ENCODE data around the gene EPS8L2. TPM values are rescaled to one million over a fixed set of nuclear protein-coding genes. Genes with fewer than 3 reads are reported as not detected.

The EPS8L2 gene
- total RNA-seq, 1 donor from 2014 or later = 1.0 TPM

DNA sequence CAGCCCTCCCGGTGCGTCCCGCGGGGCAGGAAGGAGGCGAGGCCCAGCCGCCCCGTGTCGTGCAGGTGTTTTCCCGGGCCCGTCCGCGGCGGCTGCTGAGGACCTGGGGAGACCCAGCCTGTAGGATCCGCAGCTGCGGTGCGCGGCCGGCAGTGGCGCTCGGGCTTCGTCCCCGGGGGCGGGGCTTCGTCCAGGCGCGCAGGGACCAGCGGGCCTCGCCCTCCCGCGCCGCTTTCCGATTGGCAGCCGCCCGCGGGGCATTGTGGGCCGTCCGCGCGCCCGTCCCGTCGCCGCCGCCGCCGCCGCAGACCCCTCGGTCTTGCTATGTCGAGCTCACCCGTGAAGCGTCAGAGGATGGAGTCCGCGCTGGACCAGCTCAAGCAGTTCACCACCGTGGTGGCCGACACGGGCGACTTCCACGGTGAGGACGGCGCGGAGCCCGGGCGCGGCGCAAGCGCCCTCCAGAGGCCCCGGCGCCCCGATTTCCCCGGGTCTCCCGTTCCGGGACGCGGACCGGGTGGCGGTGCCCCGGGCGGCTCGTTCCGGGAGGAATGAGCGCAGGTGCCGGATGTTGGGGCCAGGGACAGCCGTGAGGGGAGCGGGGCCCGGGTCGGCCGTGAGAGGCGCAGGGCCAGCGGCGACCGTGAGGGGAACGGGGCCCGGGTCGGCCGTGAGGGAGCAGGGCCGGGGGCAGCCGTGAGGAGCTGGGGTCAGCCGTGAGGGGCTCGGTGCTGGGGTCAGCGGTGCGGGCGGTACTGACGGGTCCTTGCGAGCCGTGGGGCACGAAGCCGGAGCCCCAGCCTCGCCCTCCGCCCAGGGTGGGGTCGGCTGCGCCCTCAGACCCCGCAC lies 41.4 kb downstream of the EPS8L2 start, which contains the start of gene TALDO1:
Gene TALDO1 (plus strand): TSS at position 307 of the 849 bp plus-strand sequence. CDS start 18 bp downstream, at position 325.
- Histone ChIP-seq H3K27ac (ENCODE audit: low read depth, low read length) (peak within 1 kb of the TSS; percentile 84), H3K36me3 (ENCODE audit: control insufficient read depth in 3 of 3, insufficient read depth in 3 of 3, low read length in 3 of 3) (peaks cover 0 to under 1% (median 0%) of the 10 kb centered on the region in 3 donors), H3K27me3 (ENCODE audit: control insufficient read depth in 3 of 3, insufficient read depth in 3 of 3, low read length in 3 of 3) (peaks cover 0 to 2% (median 0%) of the 10 kb centered on the region in 3 donors), H3K9me3 (ENCODE audit: control insufficient read depth in 3 of 3, low read length in 3 of 3) (no peaks in the 10 kb centered on the region), H3K4me1 (ENCODE audit: control insufficient read depth in 3 of 3, insufficient read depth in 3 of 3, low read length in 3 of 3) (peaks cover 18 to 21% (median 20%) of the 10 kb centered on the region in 3 donors), H3K9ac (ENCODE audit: low read depth in 1 of 3, low read length in 3 of 3) (peak within 1 kb of the TSS; percentile 79 to 93 (median 92)), H3K4me3 (ENCODE audit: low read length in 3 of 3) (peak within 1 kb of the TSS; percentile 74 to 86 (median 85))

DNA sequence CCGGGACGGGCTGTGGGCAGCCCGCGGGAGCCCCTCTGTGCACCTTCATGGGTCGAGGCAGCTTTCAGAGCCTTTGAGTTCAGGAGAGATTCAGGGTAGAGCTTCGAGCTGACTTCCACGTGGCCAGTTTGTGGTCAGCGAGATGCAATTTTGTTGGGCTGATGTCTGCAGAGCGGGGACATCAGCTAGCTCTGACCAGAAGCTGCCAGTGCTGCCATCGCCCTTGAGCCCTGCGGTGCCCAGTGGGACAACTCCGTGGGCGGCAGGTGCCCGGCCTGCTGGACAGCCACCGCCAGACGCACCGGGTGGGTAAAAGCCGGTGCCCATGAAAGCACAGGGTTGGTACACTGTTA lies 42.0 kb downstream of the EPS8L2 start:
- peak overlapping the region; percentile 84 for H3K27ac ChIP-seq (ENCODE audit: low read depth, low read length)
- no peaks in the 10 kb centered on the region for H3K9me3 ChIP-seq (ENCODE audit: control insufficient read depth in 3 of 3, low read length in 3 of 3)
- peak overlapping the region; percentile 74 to 86 (median 85) for H3K4me3 ChIP-seq (ENCODE audit: low read length in 3 of 3)

DNA sequence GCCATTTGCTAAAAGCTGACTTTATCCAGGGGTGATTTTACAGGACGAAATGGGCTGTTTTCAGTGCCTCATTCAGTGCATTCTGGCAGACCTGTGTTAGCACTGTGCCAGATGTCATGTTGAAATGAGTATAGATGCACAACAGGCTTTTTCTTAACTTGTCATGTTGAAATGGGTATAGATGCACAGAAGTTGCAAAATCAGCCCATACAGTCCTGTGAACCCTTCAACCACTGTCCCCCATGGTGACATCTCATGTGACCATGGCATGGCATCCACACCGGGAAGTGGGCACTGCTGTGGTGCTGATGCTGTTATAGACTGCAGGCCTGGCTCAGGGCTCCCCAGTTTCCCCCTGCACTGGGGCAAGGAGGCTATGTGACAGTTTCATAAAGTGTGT lies 43.7 kb downstream of the EPS8L2 start:
- Histone ChIP-seq H3K36me3 (ENCODE audit: control insufficient read depth in 3 of 3, insufficient read depth in 3 of 3, low read length in 3 of 3) (peaks cover 0 to 4% (median 0%) of the 10 kb centered on the region in 3 donors), H3K9ac (ENCODE audit: low read depth in 1 of 3, low read length in 3 of 3) (peak overlapping the region in 1 of 3 donors; percentile 40), H3K4me1 (ENCODE audit: control insufficient read depth in 3 of 3, insufficient read depth in 3 of 3, low read length in 3 of 3) (peaks cover 18 to 21% (median 20%) of the 10 kb centered on the region in 3 donors), H3K27ac (ENCODE audit: low read depth, low read length) (no peak overlapping the region), H3K9me3 (ENCODE audit: control insufficient read depth in 3 of 3, low read length in 3 of 3) (no peaks in the 10 kb centered on the region), H3K27me3 (ENCODE audit: control insufficient read depth in 3 of 3, insufficient read depth in 3 of 3, low read length in 3 of 3) (no peaks in the 10 kb centered on the region), H3K4me3 (ENCODE audit: low read length in 3 of 3) (no peak overlapping the region)

More for the DNA sequence above, 42.0 kb downstream of the EPS8L2 start:
- peak overlapping the region; percentile 79 to 93 (median 92) for H3K9ac ChIP-seq (ENCODE audit: low read depth in 1 of 3, low read length in 3 of 3)
- peaks cover 18 to 21% (median 20%) of the 10 kb centered on the region in 3 donors for H3K4me1 ChIP-seq (ENCODE audit: control insufficient read depth in 3 of 3, insufficient read depth in 3 of 3, low read length in 3 of 3)
- H3K36me3 ChIP-seq (ENCODE audit: control insufficient read depth in 3 of 3, insufficient read depth in 3 of 3, low read length in 3 of 3) = peaks cover 0 to 4% (median 0%) of the 10 kb centered on the region in 3 donors
- no peaks in the 10 kb centered on the region for H3K27me3 ChIP-seq (ENCODE audit: control insufficient read depth in 3 of 3, insufficient read depth in 3 of 3, low read length in 3 of 3)

DNA sequence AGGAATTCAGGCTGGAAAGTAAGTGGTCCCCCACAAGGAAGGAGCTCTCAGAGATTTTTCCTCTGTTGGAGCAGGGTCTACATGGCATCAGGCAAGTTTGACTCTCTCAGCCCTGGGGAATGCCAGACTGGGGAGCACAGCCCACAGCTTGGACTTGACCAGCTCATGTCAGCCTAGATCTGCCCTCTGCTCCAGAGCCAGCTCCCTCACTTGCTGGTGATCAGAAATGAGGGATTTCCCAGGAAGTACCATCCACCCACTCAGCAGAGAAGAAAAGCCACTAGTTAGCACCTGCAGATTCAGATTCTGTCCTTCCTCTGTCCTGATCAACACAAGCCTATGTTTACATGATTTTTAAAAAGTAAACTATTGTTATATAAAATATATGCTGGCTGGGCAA lies 54.2 kb downstream of the EPS8L2 start:
- Histone ChIP-seq H3K36me3 (ENCODE audit: control insufficient read depth in 3 of 3, insufficient read depth in 3 of 3, low read length in 3 of 3) (peaks cover 47 to 64% (median 53%) of the 10 kb centered on the region in 3 donors), H3K4me1 (ENCODE audit: control insufficient read depth in 3 of 3, insufficient read depth in 3 of 3, low read length in 3 of 3) (peaks cover 0 to 5% (median 0%) of the 10 kb centered on the region in 3 donors), H3K9ac (ENCODE audit: low read depth in 1 of 3, low read length in 3 of 3) (no peak overlapping the region), H3K9me3 (ENCODE audit: control insufficient read depth in 3 of 3, low read length in 3 of 3) (no peaks in the 10 kb centered on the region), H3K4me3 (ENCODE audit: low read length in 3 of 3) (no peak overlapping the region), H3K27ac (ENCODE audit: low read depth, low read length) (no peak overlapping the region), H3K27me3 (ENCODE audit: control insufficient read depth in 3 of 3, insufficient read depth in 3 of 3, low read length in 3 of 3) (no peaks in the 10 kb centered on the region)

DNA sequence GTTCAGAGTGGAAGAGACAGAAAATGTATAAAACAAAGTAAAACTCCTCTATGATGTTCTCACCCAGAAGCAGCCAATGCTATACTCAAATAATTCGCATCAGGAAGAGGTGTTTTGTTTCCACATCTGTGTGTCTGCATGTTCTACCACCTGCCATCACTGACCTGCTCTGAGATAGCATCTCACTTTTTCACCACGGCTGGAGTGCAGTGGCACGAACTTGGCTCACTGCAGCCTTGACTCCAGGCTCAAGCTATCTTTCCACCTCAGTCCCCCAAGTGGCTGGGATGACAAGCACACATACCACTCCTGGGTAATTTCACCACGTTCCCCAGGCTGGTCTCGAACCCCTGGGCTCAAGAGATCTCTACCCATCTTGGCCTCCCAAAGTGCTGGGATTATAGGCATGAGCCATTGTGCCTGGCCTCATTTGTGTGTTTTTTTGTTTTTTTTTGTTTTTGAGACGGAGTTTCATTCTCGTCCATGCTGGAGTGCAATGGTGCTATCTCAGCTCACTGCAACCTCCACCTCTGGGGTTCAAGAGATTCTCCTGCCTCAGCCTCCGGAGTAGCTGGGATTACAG lies 55.6 kb downstream of the EPS8L2 start:
- Histone ChIP-seq H3K36me3 (ENCODE audit: control insufficient read depth in 3 of 3, insufficient read depth in 3 of 3, low read length in 3 of 3) (peaks cover 46 to 66% (median 57%) of the 10 kb centered on the region in 3 donors), H3K27ac (ENCODE audit: low read depth, low read length) (no peak overlapping the region), H3K4me1 (ENCODE audit: control insufficient read depth in 3 of 3, insufficient read depth in 3 of 3, low read length in 3 of 3) (peaks cover 0 to 5% (median 0%) of the 10 kb centered on the region in 3 donors), H3K27me3 (ENCODE audit: control insufficient read depth in 3 of 3, insufficient read depth in 3 of 3, low read length in 3 of 3) (no peaks in the 10 kb centered on the region), H3K9me3 (ENCODE audit: control insufficient read depth in 3 of 3, low read length in 3 of 3) (no peaks in the 10 kb centered on the region), H3K9ac (ENCODE audit: low read depth in 1 of 3, low read length in 3 of 3) (no peak overlapping the region), H3K4me3 (ENCODE audit: low read length in 3 of 3) (no peak overlapping the region)

DNA sequence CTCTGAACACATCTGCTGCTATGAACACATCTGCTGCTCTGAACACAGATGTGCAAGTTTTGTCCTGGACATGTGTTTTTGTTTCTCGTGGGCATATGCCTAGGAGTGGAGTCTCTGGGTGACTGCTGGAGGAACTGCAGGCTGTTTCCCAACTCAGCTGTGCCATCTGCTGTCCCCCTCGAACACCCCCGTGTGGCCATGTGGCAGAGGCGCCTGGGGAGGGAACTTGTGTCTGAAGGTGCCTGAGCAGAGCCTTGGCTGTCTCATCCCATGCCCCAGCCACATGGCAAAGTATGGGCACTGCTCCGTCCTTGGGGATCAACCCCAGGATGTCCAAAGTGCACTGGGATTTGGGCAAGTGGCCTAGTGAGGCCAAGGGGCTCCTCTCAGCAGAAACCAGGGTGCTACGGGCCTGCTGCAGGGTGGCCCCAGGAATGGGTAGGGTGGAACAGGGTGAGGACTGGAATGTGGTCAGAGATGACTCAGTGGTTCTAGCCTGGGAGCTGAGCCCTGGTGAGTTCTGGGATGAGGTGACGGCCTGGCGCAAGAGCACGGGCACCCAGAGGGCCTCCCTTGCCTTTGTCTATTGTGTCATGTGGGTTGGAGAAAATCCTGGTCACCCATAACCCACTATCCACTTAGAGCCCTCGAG lies 56.5 kb downstream of the EPS8L2 start:
- Histone ChIP-seq H3K36me3 (ENCODE audit: control insufficient read depth in 3 of 3, insufficient read depth in 3 of 3, low read length in 3 of 3) (peaks cover 46 to 70% (median 56%) of the 10 kb centered on the region in 3 donors), H3K27me3 (ENCODE audit: control insufficient read depth in 3 of 3, insufficient read depth in 3 of 3, low read length in 3 of 3) (no peaks in the 10 kb centered on the region), H3K4me1 (ENCODE audit: control insufficient read depth in 3 of 3, insufficient read depth in 3 of 3, low read length in 3 of 3) (peaks cover 0 to 5% (median 0%) of the 10 kb centered on the region in 3 donors), H3K9ac (ENCODE audit: low read depth in 1 of 3, low read length in 3 of 3) (peak overlapping the region in 1 of 3 donors; percentile 25), H3K4me3 (ENCODE audit: low read length in 3 of 3) (no peak overlapping the region), H3K27ac (ENCODE audit: low read depth, low read length) (no peak overlapping the region), H3K9me3 (ENCODE audit: control insufficient read depth in 3 of 3, low read length in 3 of 3) (no peaks in the 10 kb centered on the region)

DNA sequence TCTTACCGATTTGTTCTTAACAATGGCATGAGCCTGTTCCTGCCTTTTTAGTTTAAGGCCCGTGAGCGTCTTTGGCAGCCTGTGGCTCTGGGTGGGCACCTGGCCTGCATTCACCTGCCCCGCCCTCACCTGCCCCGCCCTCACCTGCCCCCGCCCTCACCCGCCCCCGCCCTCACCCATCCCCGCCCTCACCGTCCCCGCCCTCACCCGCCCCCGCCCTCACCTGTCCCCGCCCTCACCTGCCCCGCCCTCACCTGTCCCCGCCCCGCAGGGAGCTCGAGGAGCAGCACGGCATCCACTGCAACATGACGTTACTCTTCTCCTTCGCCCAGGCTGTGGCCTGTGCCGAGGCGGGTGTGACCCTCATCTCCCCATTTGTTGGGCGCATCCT lies 57.0 kb downstream of the EPS8L2 start:
- no peaks in the 10 kb centered on the region for H3K9me3 ChIP-seq (ENCODE audit: control insufficient read depth in 3 of 3, low read length in 3 of 3)
- H3K36me3 ChIP-seq (ENCODE audit: control insufficient read depth in 3 of 3, insufficient read depth in 3 of 3, low read length in 3 of 3) = peaks cover 46 to 71% (median 55%) of the 10 kb centered on the region in 3 donors
- H3K4me3 ChIP-seq (ENCODE audit: low read length in 3 of 3) = no peak overlapping the region
- H3K9ac ChIP-seq (ENCODE audit: low read depth in 1 of 3, low read length in 3 of 3) = no peak overlapping the region
- H3K27me3 ChIP-seq (ENCODE audit: control insufficient read depth in 3 of 3, insufficient read depth in 3 of 3, low read length in 3 of 3) = no peaks in the 10 kb centered on the region
- H3K27ac ChIP-seq (ENCODE audit: low read depth, low read length) = no peak overlapping the region
- H3K4me1 ChIP-seq (ENCODE audit: control insufficient read depth in 3 of 3, insufficient read depth in 3 of 3, low read length in 3 of 3) = peaks cover 0 to 5% (median 0%) of the 10 kb centered on the region in 3 donors

DNA sequence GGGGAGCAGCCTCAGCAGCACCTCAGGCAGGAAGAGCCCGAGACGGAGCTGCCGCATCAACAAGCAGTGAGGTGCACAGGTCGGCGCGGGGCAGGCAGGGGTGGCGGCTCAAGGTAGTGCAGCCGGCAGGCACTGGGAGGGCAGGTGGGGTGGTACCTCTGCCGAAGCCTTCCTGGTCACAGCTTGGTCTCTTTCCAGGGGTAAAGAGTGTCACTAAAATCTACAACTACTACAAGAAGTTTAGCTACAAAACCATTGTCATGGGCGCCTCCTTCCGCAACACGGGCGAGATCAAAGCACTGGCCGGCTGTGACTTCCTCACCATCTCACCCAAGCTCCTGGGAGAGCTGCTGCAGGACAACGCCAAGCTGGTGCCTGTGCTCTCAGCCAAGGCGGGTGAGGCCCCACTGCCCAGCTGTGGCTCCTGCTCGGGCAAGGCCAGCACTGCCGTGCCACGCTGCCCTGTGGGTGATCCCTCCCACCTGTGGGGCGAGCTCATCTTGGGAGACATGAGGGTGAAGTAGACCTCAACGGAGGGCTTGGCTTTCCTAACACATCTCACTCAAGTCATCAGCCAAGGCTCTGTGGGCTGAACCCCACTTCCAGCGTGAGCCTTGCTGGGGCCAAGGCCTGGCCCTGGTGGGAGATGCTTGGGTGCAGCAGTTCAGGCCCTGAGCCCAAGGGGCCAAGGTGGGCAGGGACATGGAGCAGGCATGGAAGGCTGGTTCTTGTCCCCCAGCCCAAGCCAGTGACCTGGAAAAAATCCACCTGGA lies 57.7 kb downstream of the EPS8L2 start:
- Histone ChIP-seq H3K4me3 (ENCODE audit: low read length in 3 of 3) (no peak overlapping the region), H3K27me3 (ENCODE audit: control insufficient read depth in 3 of 3, insufficient read depth in 3 of 3, low read length in 3 of 3) (no peaks in the 10 kb centered on the region), H3K36me3 (ENCODE audit: control insufficient read depth in 3 of 3, insufficient read depth in 3 of 3, low read length in 3 of 3) (peaks cover 46 to 70% (median 55%) of the 10 kb centered on the region in 3 donors), H3K9me3 (ENCODE audit: control insufficient read depth in 3 of 3, low read length in 3 of 3) (no peaks in the 10 kb centered on the region), H3K27ac (ENCODE audit: low read depth, low read length) (no peak overlapping the region), H3K4me1 (ENCODE audit: control insufficient read depth in 3 of 3, insufficient read depth in 3 of 3, low read length in 3 of 3) (peaks cover 0 to 5% (median 0%) of the 10 kb centered on the region in 3 donors), H3K9ac (ENCODE audit: low read depth in 1 of 3, low read length in 3 of 3) (no peak overlapping the region)

DNA sequence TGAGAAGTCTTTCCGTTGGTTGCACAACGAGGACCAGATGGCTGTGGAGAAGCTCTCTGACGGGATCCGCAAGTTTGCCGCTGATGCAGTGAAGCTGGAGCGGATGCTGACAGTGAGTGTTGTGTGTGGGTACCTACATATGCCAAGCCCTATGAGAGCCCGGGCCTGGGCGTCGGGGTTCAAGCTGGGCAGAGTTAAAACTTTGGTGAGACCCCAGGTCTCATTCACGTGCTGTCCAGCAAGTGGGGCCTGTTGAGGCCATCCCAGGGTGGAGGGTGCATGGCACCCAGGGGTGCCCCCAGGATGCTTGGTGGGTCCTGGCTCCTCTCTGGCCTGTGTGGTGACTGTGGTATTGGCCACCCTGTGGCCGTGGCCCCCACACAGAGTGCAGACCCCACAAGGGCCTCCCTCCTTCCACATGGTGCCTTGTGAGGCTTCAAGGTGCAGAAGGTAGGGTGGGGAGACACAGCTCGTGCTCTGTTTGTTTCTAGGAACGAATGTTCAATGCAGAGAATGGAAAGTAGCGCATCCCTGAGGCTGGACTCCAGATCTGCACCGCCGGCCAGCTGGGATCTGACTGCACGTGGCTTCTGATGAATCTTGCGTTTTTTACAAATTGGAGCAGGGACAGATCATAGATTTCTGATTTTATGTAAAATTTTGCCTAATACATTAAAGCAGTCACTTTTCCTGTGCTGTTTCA lies 58.4 kb downstream of the EPS8L2 start:
- Histone ChIP-seq H3K27ac (ENCODE audit: low read depth, low read length) (no peak overlapping the region), H3K4me3 (ENCODE audit: low read length in 3 of 3) (no peak overlapping the region), H3K4me1 (ENCODE audit: control insufficient read depth in 3 of 3, insufficient read depth in 3 of 3, low read length in 3 of 3) (peaks cover 0 to 5% (median 0%) of the 10 kb centered on the region in 3 donors), H3K36me3 (ENCODE audit: control insufficient read depth in 3 of 3, insufficient read depth in 3 of 3, low read length in 3 of 3) (peaks cover 43 to 62% (median 52%) of the 10 kb centered on the region in 3 donors), H3K9ac (ENCODE audit: low read depth in 1 of 3, low read length in 3 of 3) (no peak overlapping the region), H3K27me3 (ENCODE audit: control insufficient read depth in 3 of 3, insufficient read depth in 3 of 3, low read length in 3 of 3) (no peaks in the 10 kb centered on the region), H3K9me3 (ENCODE audit: control insufficient read depth in 3 of 3, low read length in 3 of 3) (no peaks in the 10 kb centered on the region)

All from skeletal muscle tissue (tissue), 4 donors.